ELF-1 (cell line): ENCODE measurements around the gene RIT1.

ENCODE experiments used
- DNase-seq: peaks from one replicate; pipeline ENCODE4 v3.0.0-alpha.2; 2016; ENCODE audit warnings: low read depth, low spot score

RIT1 gene

DNA sequence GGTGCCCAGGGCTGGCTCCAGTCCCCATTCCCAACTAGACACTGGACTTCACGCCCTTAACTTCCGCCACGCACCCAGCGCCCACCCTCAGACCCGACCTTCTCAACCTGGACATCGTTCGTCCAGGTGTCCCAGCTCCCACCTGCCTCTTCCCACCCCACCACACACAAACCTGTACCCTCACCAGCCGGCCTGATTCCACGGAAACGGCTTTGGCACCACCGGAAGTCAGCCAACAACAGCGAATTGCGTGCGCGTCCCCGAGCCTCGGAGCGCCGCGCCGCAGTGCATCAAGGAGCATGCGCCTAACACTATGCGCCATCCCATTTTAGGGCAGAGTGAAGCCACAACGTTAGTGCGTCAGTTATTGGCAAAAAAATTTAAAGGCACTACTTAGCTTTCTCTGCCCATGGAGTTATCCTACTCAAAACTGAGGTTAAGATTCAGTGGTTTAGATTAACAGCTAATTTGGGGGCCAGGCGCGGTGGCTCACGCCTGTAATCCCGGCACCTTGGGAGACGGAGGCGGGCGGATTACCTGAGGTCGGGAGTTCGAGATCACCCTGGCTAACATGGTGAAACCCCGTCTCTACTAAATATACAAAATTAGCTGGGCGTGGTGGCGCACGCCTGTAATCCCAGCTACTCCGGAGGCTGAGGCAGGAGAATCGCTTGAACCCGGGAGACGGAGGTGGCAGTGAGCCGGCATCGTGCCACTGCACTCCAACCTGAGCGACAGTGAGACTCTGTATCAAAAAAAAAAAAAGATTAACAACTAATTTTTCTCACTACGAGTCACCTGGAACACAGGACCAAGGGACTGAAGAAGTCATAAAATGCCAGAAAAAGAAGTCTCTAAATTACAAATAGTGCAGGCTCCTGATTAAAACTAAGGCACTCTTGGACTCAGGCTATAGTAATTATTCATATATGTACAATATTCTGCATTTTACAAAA, 53.9 kb downstream of the RIT1 start, which contains the start of gene GON4L:
Gene GON4L (minus strand): TSS at position 240 of the 956 bp plus-strand sequence. CDS start 3,434 bp downstream, outside the sequence.
- peak; percentile 90 for DNase-seq

DNA sequence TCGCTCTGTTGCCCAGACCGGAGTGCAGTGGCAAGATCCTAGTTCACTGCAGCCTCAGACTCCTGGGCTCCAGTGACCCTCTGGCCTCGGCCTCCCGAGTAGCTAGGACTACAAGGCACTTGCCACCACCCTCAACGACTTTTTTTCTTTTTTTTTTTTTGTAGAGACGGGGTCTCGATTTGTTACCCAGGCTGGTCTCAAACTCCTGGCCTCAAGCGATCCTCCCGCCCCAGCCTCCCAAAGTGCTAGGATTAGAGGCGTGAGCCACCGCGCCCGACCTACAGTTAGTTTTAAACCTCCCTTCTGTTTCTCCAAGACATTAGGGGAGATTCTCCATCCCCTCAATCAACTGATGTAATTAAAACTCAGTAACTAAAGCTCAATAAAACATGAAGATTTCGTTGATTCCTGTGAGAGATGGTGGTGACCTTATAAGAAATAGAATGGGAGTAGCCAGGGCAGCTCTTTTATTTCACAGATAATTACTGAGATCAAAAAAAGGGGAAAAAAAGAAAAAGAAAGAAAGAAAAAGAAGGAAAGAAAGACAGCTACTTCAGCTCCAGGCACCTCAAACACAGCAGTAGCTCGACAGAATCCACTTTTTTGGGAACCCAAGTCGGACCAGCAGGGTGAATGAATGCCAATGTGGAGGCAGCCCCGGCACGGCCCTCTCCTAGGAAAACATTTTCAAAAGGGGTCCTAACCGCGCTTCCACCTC, 54.7 kb downstream of the RIT1 start:
- DNase-seq = no peak

- no peak for DNase-seq
Measured at GRCh38 chr1:155850345-155850744, 60.8 kb downstream of the RIT1 start.

- DNase-seq = no peak
Measured at GRCh38 chr1:155847823-155848529, 63.2 kb downstream of the RIT1 start.
